Cerebellar nuclear complex (tissue), 1 donor: Measurements from ENCODE around the gene ARHGAP25.

ENCODE experiments used
- DNase-seq, 2 experiments: peaks; one replicate each; lab custom pipeline; 2025; lab: John Stamatoyannopoulos, UW

Gene ARHGAP25

DNA sequence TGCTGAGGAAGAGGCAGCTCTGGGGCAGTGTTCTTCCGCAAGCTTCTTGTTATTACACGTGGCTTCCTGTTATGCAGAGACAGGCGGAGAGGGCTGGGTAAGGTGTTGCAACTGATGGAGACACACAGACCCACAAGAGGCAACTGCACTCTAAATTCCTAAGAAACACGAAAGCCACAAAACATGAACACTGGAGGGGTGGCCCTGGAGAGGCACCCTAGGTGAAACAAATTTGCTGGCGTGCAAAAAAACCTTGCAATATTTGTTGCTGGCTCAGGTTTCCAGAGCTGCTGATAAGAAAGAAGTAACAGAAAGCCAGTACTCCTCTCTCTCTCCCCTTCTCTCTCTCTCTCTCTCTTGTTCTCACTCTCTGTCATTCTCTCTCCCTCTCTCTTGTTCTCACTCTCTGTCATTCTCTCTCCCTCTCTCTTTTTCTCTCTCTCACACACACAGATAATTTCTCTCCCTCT, 31.8 kb downstream of the ARHGAP25 start:
- no peak for DNase-seq

DNA sequence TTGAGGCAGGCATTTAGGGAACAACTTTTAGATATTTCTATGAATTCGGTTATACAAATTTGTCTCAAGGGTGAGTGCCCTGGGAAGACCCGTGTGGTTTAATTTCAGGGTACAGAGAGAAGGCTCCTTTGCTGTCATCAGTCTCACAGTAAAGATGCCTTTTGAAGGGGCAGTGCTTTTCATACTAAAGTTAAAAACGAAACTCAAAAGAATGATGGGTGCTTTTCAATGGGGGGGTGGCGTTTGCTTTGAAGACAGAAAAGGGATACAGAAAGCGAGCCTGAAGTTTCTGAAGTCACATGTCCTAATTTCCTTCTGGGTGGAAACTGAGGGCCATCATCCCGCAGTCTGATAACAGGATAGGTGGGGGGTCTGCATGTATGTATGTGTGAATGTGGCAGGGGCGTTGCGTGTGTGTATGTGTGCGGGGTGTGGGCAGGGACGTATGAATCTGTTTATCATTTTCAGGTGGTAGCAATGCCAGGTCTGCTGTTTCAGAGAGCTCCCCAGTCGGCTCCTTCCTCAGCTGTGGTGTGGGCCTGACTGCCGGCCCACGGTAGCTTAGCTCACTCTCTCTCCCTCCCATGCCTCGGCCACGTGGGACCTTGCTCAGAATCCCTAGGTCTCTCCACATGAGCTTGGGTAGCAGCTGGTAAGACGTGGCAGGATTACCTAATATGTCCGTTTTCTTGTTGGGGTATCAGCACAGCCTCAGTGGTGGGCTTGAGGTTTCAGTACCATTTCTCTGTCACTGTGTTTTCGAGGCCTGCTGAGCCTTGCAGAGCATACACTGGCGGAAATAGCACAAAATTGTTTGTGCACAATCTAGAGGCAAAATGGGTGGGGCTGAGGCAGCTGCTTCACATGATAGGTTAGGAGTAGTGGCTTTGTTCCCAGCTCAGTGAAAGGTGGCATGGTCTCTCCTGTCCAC, 32.7 kb downstream of the ARHGAP25 start:
- no peak for DNase-seq

DNA sequence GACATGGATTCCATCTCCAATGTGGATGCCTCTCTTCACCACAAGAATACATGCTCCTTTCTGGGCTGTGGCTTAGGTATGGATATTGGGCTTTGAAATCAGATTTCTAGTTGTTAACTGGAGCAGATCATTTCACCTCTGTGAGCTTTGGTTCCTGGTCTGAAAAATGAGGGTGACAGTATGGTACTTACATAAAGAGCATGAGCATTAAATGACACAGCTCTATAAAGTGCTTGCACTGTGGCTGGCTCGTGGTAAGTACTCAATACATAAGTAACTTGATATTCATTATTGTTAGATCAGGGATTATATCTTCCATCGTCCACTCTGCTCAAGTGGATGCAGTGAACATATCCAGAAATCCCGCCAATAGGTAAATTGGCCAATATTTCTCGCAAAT, 33.4 kb downstream of the ARHGAP25 start:
- no peak for DNase-seq

GRCh38 chr2:68768461-68768860, 33.9 kb downstream of the ARHGAP25 start:
- no peak for DNase-seq

DNA sequence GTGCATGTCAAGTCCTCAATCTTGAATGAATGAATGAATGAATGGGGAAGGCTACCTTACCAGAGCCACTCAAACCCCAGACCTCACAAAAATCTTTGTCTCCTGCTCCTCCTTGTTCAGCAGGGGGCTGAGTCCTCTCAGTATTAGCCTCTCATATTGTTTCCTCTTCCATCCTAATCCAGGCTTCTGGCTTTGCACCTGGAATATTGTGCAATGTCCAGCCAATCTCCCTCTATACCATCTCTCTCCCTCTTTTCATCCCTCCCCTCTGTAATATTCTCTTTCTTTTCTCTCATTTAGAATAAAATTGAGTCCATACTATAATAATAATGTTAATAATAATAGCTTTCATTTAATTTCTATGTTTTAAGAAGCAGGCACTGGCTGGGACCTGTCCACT, 34.3 kb downstream of the ARHGAP25 start:
- DNase-seq: no peak

DNA sequence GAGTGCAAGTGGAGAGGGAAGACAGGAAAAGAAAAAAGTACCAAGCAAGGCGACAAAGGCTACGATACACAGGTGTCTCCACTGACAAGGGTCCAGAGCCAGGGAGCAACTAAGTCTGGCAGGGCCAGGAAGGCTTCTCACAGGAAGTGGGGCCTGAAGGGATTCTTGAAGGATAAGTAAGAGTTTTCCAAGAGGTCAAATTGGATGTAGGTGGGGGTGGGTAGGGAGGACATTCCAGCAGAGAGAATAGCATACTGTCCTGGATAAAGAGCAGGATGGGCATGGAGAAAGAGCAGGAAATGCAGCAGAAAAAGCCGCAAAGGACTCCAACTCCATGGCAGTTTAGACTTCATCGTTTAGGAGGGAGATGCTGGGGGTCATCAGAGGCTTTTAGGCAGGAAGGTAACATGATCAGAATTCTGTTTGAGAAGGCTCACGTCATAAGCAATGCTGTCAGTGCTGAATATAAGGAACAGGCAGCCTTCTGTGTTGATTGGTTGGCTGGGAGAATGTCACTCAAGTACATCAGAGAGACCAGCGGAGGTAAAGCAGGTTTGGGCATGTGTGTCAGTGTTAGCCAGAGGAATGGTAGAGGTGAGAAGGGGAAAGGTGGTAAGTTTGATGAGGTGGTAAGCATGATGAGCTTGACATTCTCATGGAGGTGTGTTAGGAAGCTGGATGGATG, 35.1 kb downstream of the ARHGAP25 start:
- DNase-seq: no peak

GRCh38 chr2:68770271-68771111, 35.9 kb downstream of the ARHGAP25 start:
- DNase-seq: no peak

GRCh38 chr2:68771211-68771751, 36.7 kb downstream of the ARHGAP25 start:
- no peak for DNase-seq

DNA sequence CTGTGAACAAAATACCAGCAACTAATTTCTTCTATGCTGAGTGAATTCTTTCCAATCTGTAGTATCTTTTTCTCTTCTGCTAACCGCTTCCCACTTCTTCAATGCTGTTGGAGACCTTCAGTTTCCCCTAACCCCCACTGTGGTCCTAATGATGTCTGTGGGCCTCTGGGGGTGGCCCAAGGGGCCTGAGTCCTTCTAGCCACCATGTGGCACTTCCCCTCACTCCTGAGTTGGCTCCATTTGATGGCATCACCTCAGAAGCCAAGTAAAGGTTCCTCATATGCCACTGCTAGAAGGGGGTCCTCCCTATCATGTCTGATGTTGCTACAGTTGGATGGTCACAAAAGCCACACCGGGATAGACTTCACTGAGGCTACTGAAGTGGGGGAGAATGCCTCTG, 37.5 kb downstream of the ARHGAP25 start:
- DNase-seq: no peak

DNA sequence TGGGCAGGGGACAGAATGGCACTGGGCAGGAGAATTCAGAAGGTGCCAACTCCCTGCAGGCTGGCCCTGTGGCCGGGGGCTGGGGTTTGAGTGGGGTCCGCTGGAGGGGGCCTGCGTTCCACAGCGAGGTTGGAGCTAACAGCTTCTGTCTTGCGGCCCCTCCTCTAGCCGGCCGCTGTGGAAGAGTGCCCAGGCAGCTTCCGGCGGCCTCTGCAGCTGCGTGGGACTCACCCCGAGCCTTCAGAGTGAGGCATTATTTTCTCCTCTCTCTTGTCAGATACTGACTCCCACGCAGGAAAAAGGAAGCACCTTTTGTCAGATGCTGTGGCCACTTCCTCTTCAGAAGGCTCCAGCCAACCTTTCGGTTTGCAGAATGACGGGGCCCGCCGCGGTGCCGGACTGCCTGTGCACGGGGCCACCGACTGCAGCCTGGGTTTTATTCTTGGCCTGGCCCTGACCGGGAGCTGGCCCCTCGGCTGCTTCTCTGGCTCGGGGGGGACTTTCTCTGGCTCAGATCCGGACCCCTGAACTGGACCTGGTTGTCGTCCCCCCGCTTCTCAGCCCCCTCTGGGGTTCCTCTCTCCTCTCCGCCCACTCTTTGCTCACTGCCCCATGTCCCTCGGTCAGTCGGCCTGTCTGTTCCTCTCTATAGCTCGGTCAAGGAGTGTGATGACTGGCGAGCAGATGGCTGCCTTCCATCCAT, 40.1 kb downstream of the ARHGAP25 start:
- no peak for DNase-seq

DNA sequence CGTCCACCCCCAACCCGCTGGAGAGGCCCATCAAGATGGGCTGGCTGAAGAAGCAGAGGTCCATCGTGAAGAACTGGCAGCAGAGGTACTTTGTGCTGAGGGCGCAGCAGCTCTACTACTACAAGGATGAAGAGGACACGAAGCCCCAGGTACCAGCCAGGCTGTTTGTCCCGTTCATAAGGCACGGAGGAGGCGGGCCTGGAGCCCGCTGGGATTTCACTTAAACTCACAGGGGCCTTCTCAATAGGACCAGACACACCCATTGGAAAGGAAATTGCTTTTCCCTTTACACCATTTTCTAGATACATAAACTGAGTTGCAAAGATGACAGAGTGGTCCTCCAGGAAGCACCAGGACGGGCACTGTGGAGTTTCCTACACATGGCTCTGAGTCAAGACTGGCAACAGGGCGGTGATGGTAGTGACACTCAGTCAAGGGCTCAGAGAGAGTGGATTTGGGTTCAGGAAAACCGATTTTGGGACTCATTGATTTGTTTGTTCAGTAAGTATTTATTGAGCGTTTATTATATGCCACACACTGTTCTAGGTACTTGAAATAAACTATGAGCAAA, 40.7 kb downstream of the ARHGAP25 start:
- DNase-seq: no peak

DNA sequence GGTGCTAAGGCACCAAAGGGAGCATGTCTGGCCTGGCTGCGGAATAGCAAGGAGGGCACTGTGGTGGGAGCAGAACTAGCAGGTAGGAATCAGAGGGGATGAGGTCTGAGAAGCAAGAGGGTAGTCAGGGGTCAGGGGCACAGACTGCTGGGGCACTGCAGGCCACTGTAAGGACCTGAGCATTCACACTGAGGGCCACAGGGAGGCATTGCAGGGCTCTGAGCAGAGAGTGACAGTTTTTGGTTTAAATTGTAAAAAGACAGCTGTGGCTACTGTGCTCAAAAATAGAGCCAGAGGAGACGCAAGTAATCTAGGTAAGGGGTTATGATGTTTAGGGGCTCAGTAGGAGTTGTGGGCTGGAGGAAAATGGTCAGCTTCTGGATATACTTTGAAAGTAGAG, 41.5 kb downstream of the ARHGAP25 start:
- no peak for DNase-seq

GRCh38 chr2:68779595-68779994, 45.0 kb downstream of the ARHGAP25 start:
- DNase-seq: no peak

DNA sequence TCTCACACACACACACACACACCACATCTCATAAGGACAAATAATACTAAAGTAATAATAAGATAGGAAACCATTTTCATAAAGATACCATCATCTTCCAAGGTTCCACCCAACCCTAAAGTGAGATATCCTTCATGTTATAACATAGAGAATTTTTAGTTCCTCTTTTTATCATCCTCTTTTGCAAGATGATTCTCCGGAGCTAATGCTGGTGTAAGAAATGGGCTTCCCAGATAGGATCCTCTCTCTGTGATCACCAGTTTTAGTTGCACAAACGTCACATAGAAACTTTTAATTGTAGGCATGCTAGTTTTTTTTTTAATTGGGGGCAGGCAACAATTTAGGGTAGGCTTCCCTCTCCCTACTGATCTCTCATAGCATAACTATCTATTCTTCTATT, 49.6 kb downstream of the ARHGAP25 start:
- no peak for DNase-seq

DNA sequence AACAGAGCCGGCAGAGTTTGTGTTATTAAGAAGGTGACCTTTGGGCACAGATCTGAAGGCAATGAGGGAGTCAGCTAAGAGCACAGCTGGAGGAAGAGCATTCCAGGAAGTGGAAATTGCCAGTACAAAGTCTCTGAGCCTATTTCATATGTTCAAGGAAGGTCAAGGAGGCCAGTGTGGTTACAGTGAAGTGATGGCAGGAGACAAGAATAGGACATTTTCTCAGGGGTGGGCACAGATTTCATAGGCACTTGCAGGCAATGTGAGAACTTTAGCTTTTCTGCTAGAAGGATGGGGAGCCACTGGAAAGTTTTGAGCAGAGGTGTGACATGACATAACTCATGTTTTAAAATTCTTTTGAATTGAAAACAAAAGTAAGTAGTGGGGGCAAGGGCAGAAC, 50.3 kb downstream of the ARHGAP25 start:
- no peak for DNase-seq

DNA sequence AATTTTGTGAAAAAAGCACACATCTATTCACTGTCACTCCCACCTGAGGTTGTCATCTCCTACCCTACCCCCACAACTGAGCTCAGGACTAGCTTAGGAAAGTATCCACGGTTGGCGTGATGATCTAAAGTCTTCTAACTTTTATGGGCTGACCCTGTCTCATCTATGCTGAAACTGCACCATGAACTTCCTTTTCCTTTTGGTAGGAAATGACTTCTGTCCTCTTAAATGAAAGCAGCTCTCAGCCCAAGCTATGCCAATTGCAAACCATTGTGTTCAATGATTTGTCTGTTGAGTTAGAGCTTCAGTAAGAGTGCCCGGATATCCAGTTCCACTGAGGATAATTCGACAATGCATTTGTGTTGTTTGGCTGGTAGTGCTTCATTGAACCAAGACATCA, 52.7 kb downstream of the ARHGAP25 start:
- no peak for DNase-seq

DNA sequence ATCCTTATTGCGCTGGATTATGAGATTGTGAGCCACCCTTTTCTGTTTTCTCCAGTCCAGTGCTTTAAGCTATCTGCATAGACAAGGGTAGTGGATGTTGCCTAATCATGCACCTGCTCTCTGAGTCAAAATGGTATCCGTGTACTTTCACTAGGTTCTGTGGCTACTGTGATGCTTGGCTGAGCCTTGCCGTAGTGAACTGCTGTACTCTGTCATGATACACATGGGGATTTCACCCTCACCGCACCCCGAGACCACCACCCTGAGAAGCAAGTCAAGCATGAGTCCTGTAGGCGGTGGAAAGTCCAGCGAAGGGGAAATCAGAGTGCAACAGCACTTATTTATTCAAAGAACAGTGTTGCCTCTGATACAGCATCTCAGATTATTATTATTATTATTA, 55.0 kb downstream of the ARHGAP25 start:
- DNase-seq: no peak

GRCh38 chr2:68790600-68790999, 56.0 kb downstream of the ARHGAP25 start:
- no peak for DNase-seq

DNA sequence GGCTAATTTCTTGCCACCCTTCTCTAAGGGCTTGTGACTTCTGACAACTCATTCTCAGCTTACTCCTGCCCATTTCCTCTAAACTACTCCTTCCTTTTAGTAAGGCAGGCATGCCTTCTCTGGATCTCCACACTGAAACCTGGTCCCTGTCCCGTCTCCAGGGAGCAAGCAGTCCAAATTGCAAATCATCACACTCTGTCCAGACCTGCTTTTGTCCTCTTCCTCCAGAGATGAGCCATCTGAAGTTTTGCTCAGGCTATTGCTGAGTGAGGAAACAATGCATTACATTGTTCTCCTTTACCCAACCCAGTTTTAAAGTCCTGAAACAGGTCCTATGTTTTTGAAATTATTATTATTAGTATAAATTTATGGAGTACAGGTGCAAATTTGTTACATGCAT, 57.3 kb downstream of the ARHGAP25 start:
- DNase-seq: no peak

- no peak for DNase-seq
Observed at GRCh38 chr2:68792751-68793150, 58.1 kb downstream of the ARHGAP25 start.

GRCh38 chr2:68796295-68796905, 61.8 kb downstream of the ARHGAP25 start:
- no peak for DNase-seq
